GM18526 (cell line): ENCODE measurements around the gene AEN.

Experiments used
- POLR2A ChIP-seq: IDR thresholded peaks from 3 replicates; pipeline ENCODE4 v1.6.1; 2011; ENCODE audit not compliant: insufficient read length; ENCODE audit errors: extremely low read depth

The AEN gene

DNA sequence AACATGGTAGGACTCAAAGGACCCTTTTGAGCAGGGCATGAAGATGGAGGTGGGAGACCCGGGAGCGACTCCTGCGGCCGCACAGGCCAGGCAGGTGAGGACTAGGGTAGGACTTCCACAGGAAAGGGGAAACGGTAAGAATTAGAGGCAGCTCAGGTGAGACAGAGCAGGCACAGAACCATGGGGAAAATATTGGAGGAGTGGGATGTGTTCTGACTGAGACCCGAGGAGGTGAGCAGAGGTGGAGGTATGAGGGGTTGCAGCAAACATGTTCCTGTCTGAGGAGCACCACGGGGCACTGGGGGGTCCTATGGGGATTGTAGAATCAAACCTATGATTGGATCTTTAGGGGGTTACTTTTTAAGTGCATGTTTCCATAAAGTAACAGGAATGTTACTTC, 16.3 kb downstream of the AEN start:
- peak; percentile 11 for TF ChIP-seq POLR2A

DNA sequence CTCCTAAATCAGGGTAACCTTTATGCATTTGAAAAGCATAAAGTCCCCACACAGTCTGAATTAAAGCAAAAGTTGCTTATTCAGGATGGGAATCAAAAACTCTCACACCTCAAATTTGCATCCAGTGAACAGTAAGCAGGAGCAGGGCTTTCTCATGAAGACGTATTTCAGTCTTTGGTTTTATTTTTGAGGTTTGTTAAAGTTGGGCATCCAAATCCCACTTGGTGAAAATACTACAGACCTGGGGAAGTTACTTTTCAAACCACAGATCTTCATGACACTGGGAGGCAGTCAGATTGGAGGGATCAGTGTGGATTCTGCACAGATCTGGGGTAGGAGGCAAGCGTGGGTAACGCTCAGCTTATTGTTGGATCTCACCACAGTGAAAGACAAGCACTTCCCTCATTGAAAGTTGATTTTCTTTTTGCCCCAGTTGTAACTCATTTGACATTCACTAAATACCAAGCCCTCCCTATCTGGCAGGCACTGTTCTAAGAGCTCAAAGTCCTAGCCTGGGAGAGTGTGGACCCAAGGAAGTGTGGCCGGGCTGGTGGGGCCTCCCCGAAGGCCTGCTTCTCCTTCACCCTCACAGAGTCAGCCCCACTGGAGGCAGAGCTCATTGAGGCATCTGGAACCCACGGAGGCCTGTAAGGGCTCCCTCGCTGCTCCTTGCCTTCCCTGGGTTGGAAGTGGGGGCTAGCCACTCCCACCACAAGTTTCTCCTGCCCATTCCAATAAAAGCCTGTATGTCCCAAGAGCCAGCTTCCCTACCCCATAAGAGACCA, 16.9 kb downstream of the AEN start:
- TF ChIP-seq POLR2A = peak; percentile 26

- peak; percentile 97 for TF ChIP-seq POLR2A
These were observed 17.7 kb downstream of the AEN start, which contains the start of gene ISG20 for GRCh38 chr15:88638626-88639372. Gene ISG20 (plus strand): TSS chr15:88639016. CDS start chr15:88639367, 351 bp downstream.

- TF ChIP-seq POLR2A = no peak
These were observed 20.9 kb downstream of the AEN start for GRCh38 chr15:88641959-88642452.

DNA sequence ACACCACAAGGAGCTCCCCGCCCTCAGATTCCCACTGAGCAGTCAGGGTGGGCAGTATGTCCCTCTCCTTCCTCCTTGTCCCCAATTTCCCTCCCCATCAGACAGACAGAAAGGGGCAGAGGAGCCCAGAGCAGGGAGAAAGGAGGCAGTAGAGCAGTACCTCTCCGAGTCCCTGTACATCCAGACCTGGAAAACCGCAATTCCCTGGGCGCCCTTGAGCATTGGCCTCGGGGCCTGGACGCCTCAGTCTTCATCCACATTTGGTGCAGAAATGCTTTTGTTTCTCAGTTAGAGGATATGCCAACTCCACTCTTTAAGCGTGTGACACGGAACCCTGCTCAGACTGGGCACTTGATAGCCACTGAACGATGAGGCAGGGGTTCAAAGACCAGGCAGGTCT, 23.6 kb downstream of the AEN start:
- TF ChIP-seq POLR2A = no peak

GRCh38 chr15:88645171-88646087, 24.3 kb downstream of the AEN start:
- TF ChIP-seq POLR2A = no peak

GRCh38 chr15:88646088-88646405, 24.9 kb downstream of the AEN start:
- TF ChIP-seq POLR2A = no peak

DNA sequence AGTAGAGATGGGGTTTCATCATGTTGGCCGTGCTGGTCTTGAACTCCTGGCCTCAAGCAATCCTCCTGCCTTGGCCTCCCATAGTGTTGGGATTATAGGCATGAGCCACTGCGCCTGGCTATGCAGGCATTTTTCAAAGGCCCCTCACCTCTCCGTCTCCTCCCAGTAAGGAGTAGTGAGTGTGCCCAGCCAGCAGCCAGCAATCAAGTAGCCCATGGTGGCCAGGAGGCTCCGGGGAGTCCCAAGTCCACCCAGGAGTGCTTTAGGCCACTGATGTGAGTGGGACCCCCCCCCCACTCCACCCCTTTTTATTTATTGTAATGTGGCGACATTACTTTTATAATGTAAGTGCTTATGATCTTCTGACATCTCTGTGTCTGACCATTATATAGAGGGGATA, 25.8 kb downstream of the AEN start:
- no peak for TF ChIP-seq POLR2A

GRCh38 chr15:88647351-88648105, 26.4 kb downstream of the AEN start:
- peak; percentile 16 for TF ChIP-seq POLR2A

DNA sequence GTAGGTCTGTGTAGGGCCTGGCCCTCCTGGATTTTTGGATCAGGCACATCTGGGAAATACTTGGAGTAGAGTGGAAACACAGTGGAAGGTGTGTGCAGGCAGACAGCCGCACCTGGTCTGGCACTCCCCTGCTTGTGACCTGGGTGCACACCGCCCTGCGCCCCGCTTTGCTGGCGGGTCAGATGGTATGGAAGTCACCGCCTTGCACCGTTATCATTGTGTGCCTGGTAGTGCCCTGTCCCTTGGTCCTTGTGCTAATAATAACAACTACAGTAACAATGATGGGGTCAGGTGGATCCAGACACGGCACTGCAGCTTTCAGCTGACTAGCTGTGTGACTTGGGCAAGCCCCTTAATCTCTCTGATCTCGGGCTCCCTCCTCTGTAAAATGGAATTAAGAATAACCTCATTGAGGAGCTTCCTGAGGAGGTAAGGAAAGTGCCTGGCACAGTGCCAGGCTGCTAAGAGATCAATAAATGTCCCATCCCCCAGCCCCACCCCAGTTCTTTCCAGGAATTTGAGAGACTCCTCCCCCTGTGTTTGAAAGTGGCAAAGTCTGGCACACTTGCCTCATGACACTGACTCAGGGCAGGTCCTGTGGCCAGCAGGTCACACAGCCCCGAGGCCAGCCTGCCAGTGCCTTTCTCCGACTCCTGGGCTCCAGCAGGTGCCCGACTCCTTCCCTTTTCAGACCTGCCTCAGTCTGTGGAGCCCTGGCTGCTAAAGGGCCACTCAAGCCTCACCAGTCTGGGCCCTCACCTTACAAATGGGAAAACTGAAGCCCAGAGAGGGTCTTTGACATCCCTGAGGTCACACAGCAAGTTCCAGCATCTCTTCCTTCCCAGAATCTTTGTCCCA, 27.4 kb downstream of the AEN start:
- peak; percentile 4 for TF ChIP-seq POLR2A

DNA sequence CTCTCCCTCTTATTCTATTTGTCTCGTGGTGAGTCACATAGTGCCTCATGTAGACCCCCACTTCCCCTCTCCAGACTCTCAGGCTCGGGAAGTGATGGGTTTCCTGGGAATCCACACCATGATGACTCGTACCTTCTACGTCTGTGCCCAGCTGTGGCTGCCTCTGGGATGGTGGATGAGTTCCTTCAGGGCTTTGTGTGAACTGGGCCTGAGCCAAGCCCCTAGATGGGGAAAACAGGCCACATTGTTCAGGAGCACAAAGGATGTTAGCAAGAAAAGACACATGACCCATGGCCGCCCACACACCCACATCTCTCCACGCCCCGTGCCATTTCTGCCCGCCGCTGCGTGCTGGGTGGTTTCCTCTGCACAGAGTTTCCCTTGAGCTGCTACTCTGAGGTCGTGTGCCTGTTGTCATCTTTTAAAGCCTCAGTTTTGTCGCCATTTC, 28.2 kb downstream of the AEN start:
- TF ChIP-seq POLR2A = no peak

DNA sequence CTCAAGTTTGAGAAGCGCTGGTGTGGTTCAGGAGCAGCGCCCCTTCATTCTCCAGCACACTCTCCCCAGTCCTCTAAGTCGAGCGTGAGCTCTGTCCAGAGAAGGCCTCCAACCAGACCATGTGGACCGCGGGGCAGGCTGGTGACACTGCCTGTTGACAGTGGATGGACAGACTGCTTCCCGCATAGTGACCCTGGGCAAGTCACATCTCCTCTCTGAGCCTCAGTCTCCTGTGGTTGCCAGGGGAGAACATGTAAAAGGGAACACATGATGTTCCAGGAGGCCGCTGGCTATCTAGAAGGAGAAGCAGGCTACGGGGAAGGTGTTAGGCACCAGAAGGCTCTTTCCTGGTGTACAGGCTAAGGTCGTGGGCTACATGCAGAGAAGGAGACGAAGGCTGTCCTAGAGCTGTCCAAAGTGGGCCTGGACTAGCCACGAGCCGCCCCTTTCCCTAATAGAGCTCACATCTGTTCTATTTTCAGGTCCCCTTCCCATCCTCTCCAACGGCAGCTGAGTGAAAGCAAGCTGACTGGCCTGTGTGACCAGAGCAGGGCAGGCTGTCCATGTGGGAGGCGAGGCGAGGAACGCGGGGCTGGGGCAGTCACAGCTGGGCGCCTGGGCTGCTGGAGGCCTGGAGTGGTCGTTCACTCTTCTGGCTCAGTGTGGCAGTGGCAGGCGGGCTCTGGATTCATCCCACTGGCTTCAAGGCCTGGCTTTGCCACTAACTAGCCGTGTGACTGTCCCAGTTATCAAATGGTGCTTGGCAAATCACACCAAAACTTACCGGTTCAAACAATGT, 28.8 kb downstream of the AEN start:
- no peak for TF ChIP-seq POLR2A

DNA sequence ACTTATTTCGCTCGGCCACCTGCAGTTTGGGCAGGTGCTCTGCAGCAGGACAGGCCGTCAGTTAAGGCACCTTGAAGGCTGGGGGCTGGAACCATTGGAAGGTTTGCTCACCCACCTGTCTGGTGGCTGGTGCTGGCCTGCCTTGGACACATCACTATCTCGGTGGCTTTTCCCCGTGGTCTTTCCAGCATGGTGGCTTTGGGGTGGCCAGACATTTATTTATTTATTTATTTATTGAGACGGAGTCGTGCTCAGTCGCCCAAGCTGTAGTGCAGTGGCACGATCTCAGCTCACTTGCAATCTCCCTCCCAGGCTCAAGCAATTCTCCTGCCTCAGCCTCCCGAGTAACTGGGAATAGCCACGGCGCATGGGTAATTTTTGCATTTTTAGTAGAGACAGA, 29.4 kb downstream of the AEN start:
- no peak for TF ChIP-seq POLR2A
